Measurements from ENCODE around the gene NOX3. TPM values are rescaled to one million over a fixed set of nuclear protein-coding genes. Genes with fewer than 3 reads are reported as not detected.

Gene NOX3
- total RNA-seq, 2 experiments from 2014 or later = not detected

DNA sequence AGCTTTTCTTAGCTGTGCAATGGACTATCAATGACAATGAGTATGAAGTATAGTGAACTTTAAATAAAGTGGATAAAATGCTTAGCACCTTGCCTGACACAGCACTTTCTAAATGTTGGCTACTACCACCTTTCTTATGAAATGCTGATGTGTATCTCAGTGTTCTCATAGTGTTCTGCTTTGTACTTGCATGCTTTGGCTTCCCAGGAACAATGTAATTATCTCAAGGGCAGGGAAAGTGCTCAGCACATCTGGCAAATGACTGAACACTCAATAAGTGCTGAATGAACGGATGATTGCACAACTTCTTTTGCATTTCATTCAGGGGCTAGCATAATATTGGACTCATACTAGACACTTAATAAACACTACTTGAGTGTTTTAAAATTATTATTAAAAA lies 28.2 kb upstream of the NOX3 start:
- ATAC-seq (ENCODE audit: poor library complexity) = no peak
- ChIA-PET CTCF (no interaction called here), POLR2A (no interaction called here)
- Mint-ChIP-seq H3K36me3 (ENCODE audit: low read depth) (no peaks in the 10 kb centered on the region), H3K9me3 (no peaks in the 10 kb centered on the region), H3K4me1 (ENCODE audit: low read depth) (no peaks in the 10 kb centered on the region), H3K4me3 (no peak overlapping the region), H3K27ac (no peak overlapping the region), H3K27me3 (no peaks in the 10 kb centered on the region)
- no peaks in the 10 kb centered on the region for H3K27me3 ChIP-seq (ENCODE audit: control insufficient read depth in 1 of 2, insufficient read depth in 2 of 2, low read length in 2 of 2)
- no peak for DNase-seq
- no peaks in the 10 kb centered on the region for H3K36me3 ChIP-seq (ENCODE audit: insufficient read depth, low read length)
- H3K27ac ChIP-seq (ENCODE audit: low read depth in 1 of 2, low read length in 2 of 2) = no peak overlapping the region
- TF ChIP-seq, protein P1, sequence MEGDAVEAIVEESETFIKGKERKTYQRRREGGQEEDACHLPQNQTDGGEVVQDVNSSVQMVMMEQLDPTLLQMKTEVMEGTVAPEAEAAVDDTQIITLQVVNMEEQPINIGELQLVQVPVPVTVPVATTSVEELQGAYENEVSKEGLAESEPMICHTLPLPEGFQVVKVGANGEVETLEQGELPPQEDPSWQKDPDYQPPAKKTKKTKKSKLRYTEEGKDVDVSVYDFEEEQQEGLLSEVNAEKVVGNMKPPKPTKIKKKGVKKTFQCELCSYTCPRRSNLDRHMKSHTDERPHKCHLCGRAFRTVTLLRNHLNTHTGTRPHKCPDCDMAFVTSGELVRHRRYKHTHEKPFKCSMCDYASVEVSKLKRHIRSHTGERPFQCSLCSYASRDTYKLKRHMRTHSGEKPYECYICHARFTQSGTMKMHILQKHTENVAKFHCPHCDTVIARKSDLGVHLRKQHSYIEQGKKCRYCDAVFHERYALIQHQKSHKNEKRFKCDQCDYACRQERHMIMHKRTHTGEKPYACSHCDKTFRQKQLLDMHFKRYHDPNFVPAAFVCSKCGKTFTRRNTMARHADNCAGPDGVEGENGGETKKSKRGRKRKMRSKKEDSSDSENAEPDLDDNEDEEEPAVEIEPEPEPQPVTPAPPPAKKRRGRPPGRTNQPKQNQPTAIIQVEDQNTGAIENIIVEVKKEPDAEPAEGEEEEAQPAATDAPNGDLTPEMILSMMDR (IDR thresholded peaks at IDR 0.05) = no peak
- no peak overlapping the region for H3K4me3 ChIP-seq (ENCODE audit: low read length)
- intact Hi-C loops (cut with DNase I, micrococcal nuclease) = no loop called here
- no peaks in the 10 kb centered on the region for H3K9me3 ChIP-seq (ENCODE audit: control insufficient read depth in 1 of 2, insufficient read depth in 1 of 2, low read length in 2 of 2)
- H3K4me1 ChIP-seq (ENCODE audit: insufficient read depth, low read length) = no peaks in the 10 kb centered on the region

DNA sequence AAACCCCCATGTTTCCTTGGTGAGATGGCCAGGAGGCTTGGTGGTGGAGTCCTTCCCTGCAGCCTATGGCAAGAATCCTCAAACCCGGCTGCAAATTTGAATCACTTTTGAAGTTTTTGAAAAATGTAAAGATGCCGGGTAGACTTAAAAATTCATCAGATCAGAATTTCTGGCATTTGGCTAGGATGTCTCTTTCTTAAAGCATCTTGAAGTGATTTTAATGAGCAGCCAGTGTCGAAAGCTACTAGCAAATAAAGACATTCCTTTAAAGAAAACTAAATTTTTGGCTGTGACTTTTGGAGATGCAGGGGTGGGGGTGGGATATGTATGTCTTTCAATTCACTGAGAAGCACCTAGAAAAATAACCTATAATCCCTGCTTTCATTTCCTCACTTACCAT lies 25.6 kb upstream of the NOX3 start:
- ChIA-PET CTCF (no interaction called here), POLR2A (no interaction called here)
- intact Hi-C loops (cut with DNase I, micrococcal nuclease) = no loop called here
- H3K27me3 Mint-ChIP-seq = no peaks in the 10 kb centered on the region
- Histone ChIP-seq H3K27ac (ENCODE audit: low read depth in 1 of 2, low read length in 2 of 2) (no peak overlapping the region), H3K36me3 (ENCODE audit: insufficient read depth, low read length) (no peaks in the 10 kb centered on the region), H3K4me3 (ENCODE audit: low read length) (no peak overlapping the region), H3K4me1 (ENCODE audit: insufficient read depth, low read length) (no peaks in the 10 kb centered on the region), H3K27me3 (ENCODE audit: control insufficient read depth in 1 of 2, insufficient read depth in 2 of 2, low read length in 2 of 2) (no peaks in the 10 kb centered on the region), H3K9me3 (ENCODE audit: control insufficient read depth in 1 of 2, insufficient read depth in 1 of 2, low read length in 2 of 2) (no peaks in the 10 kb centered on the region)
- H3K27ac Mint-ChIP-seq = no peak overlapping the region
- TF ChIP-seq, protein P1 (IDR thresholded peaks at IDR 0.05) = no peak
- DNase-seq (no peak), ATAC-seq (ENCODE audit: poor library complexity) (no peak)
- no peaks in the 10 kb centered on the region for H3K36me3 Mint-ChIP-seq (ENCODE audit: low read depth)
- H3K4me3 Mint-ChIP-seq = no peak overlapping the region
- H3K4me1 Mint-ChIP-seq (ENCODE audit: low read depth) = no peaks in the 10 kb centered on the region
- no peaks in the 10 kb centered on the region for H3K9me3 Mint-ChIP-seq

DNA sequence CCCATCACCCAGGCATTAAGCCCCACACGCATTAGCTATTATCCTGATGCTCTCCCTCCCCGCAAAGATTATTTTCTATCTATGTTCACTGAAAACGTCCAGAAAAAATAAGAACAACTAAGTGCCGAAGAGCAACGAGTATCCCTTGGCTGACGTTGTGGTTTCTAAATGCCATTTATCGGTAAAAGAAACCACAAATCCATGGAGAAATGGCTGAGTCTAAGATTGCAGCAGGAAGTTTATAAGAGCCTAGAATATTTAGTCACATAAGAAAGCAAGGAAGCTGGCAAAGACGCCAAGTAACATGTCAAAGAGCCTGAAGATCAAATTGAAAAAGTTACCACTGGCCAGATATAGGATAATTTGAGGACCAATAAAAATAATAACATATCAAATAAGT lies 18.1 kb upstream of the NOX3 start:
- intact Hi-C loops (cut with DNase I, micrococcal nuclease) = no loop called here
- Mint-ChIP-seq H3K27ac (no peak overlapping the region), H3K27me3 (no peaks in the 10 kb centered on the region), H3K36me3 (ENCODE audit: low read depth) (peaks cover 7% of the 10 kb centered on the region), H3K4me3 (no peak overlapping the region), H3K4me1 (ENCODE audit: low read depth) (no peaks in the 10 kb centered on the region), H3K9me3 (peaks cover 6% of the 10 kb centered on the region)
- ChIA-PET CTCF (no interaction called here), POLR2A (no interaction called here)
- ATAC-seq (ENCODE audit: poor library complexity) = no peak
- H3K27ac ChIP-seq (ENCODE audit: low read depth in 1 of 2, low read length in 2 of 2) = no peak overlapping the region
- no peaks in the 10 kb centered on the region for H3K36me3 ChIP-seq (ENCODE audit: insufficient read depth, low read length)
- H3K9me3 ChIP-seq (ENCODE audit: control insufficient read depth in 1 of 2, insufficient read depth in 1 of 2, low read length in 2 of 2) = peaks cover 0 to 10% of the 10 kb centered on the region in 2 experiments
- no peak overlapping the region for H3K4me3 ChIP-seq (ENCODE audit: low read length)
- no peaks in the 10 kb centered on the region for H3K4me1 ChIP-seq (ENCODE audit: insufficient read depth, low read length)
- DNase-seq = no peak
- TF ChIP-seq, protein P1 (IDR thresholded peaks at IDR 0.05) = no peak
- no peaks in the 10 kb centered on the region for H3K27me3 ChIP-seq (ENCODE audit: control insufficient read depth in 1 of 2, insufficient read depth in 2 of 2, low read length in 2 of 2)

All from CD4-positive, alpha-beta T cell (primary cell).